Breast epithelium (tissue), 4 donors: Measurements from ENCODE around the gene P2RY11. TPM values are rescaled to one million over a fixed set of nuclear protein-coding genes. Genes with fewer than 3 reads are reported as not detected.

Experiments
- DNase-seq, 2 donors: peaks; one replicate each; pipeline ENCODE4 v3.0.0-alpha.2; 2019; ENCODE audit warnings: low spot score in 2 of 2
- H3K27ac ChIP-seq, 2 donors: fragments of 200-600 bp; sonication (generic) in 1 of 2; one replicate each; pipeline ENCODE4 v1.5.1; 2016 to 2019; ENCODE audit warnings: mild to moderate bottlenecking in 1 of 2
- H3K27me3 ChIP-seq, 2 donors: fragments of 200-600 bp; sonication (generic) in 1 of 2; one replicate each; pipeline versions ENCODE4 v1.5.1 to v1.6.0; 2017 to 2019; ENCODE audit warnings: control low read depth in 1 of 2, mild to moderate bottlenecking in 1 of 2
- H3K36me3 ChIP-seq: fragments of 200-600 bp; one replicate; pipeline ENCODE4 v1.5.1; 2019
- H3K4me1 ChIP-seq, 2 donors: fragments of 200-600 bp; sonication (generic); one replicate each; pipeline ENCODE4 v1.5.1; 2016 to 2019; ENCODE audit warnings: control low read depth in 1 of 2
- H3K4me3 ChIP-seq, 3 donors: fragments of 200-600 bp; sonication (generic); 1 replicate in 2 of 3; 2 replicates in 1 of 3; pipeline ENCODE4 v1.5.1; 2016 to 2019; ENCODE audit warnings: mild to moderate bottlenecking in 3 of 3, moderate library complexity in 2 of 3
- H3K9me3 ChIP-seq, 2 donors: fragments of 200-600 bp; sonication (generic) in 1 of 2; one replicate each; pipeline ENCODE4 v1.5.1; 2016 to 2019; ENCODE audit warnings: control low read depth in 1 of 2
- POLR2A ChIP-seq: fragments of 450-650 bp; IDR thresholded peaks from one replicate; pipeline ENCODE4 v1.6.1; 2016; ENCODE audit warnings: antibody characterized with exemption, mild to moderate bottlenecking, moderate library complexity
- POLR2AphosphoS5 ChIP-seq, 3 donors: sonication (generic); formaldehyde crosslinking; IDR thresholded peaks; one replicate each; pipeline ENCODE4 v1.6.1; 2017; ENCODE audit warnings: antibody characterized with exemption in 3 of 3
- intact Hi-C: fragments of 100-400 bp; cut with DNase I; formaldehyde crosslinking; loops from one replicate; pipeline ENCODE4 v1.15.1; 2023; ENCODE audit warnings: low total_unique reads
- total RNA-seq, 3 donors: library from RNA; depleted of rRNA; stranded (reverse); fragments of >200 nt; gene quantifications; one replicate each; pipeline ENCODE4 v1.1.0, GENCODE V29; 2016
- TF ChIP-seq, protein P1 (sequence below), 3 donors: fragments of 450-650 bp; IDR thresholded peaks; one replicate each; pipeline ENCODE4 v1.5.1; 2016 to 2017; ENCODE audit warnings: antibody characterized with exemption in 3 of 3, mild to moderate bottlenecking in 3 of 3, moderate library complexity in 3 of 3

The P2RY11 gene
- total RNA-seq, 3 donors from 2014 or later = 4.0 to 7.2 (median 4.3) TPM

DNA sequence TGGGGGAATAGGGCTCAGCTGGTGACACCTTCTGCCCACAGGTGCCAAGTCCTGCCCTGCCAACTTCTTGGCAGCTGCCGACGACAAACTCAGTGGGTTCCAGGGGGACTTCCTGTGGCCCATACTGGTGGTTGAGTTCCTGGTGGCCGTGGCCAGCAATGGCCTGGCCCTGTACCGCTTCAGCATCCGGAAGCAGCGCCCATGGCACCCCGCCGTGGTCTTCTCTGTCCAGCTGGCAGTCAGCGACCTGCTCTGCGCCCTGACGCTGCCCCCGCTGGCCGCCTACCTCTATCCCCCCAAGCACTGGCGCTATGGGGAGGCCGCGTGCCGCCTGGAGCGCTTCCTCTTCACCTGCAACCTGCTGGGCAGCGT, 2.1 kb downstream of the P2RY11 start:
- intact Hi-C loops = loop anchor here (10.0 kb wide), 1 partner anchor 121 kb away; the partner anchor contains the start of gene S1PR2
- H3K4me1 ChIP-seq = peaks cover 0 to 1% of the 10 kb centered on the region in 2 donors
- TF ChIP-seq, protein P1, sequence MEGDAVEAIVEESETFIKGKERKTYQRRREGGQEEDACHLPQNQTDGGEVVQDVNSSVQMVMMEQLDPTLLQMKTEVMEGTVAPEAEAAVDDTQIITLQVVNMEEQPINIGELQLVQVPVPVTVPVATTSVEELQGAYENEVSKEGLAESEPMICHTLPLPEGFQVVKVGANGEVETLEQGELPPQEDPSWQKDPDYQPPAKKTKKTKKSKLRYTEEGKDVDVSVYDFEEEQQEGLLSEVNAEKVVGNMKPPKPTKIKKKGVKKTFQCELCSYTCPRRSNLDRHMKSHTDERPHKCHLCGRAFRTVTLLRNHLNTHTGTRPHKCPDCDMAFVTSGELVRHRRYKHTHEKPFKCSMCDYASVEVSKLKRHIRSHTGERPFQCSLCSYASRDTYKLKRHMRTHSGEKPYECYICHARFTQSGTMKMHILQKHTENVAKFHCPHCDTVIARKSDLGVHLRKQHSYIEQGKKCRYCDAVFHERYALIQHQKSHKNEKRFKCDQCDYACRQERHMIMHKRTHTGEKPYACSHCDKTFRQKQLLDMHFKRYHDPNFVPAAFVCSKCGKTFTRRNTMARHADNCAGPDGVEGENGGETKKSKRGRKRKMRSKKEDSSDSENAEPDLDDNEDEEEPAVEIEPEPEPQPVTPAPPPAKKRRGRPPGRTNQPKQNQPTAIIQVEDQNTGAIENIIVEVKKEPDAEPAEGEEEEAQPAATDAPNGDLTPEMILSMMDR (IDR thresholded peaks at IDR 0.05) = no peak
- TF ChIP-seq POLR2A = no peak
- TF ChIP-seq POLR2AphosphoS5 (IDR thresholded peaks at IDR 0.05) = no peak
- DNase-seq = no peak
- H3K36me3 ChIP-seq = no peaks in the 10 kb centered on the region
- peak overlapping the region in 1 of 2 donors; percentile 32 for H3K27ac ChIP-seq
- no peaks in the 10 kb centered on the region for H3K27me3 ChIP-seq
- no peaks in the 10 kb centered on the region for H3K9me3 ChIP-seq
- H3K4me3 ChIP-seq = no peak overlapping the region

DNA sequence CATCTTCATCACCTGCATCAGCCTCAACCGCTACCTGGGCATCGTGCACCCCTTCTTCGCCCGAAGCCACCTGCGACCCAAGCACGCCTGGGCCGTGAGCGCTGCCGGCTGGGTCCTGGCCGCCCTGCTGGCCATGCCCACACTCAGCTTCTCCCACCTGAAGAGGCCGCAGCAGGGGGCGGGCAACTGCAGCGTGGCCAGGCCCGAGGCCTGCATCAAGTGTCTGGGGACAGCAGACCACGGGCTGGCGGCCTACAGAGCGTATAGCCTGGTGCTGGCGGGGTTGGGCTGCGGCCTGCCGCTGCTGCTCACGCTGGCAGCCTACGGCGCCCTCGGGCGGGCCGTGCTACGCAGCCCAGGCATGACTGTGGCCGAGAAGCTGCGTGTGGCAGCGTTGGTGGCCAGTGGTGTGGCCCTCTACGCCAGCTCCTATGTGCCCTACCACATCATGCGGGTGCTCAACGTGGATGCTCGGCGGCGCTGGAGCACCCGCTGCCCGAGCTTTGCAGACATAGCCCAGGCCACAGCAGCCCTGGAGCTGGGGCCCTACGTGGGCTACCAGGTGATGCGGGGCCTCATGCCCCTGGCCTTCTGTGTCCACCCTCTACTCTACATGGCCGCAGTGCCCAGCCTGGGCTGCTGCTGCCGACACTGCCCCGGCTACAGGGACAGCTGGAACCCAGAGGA, 2.6 kb downstream of the P2RY11 start:
- Histone ChIP-seq H3K4me3 (no peak overlapping the region), H3K9me3 (no peaks in the 10 kb centered on the region), H3K4me1 (peaks cover 4 to 6% of the 10 kb centered on the region in 2 donors), H3K27me3 (no peaks in the 10 kb centered on the region), H3K27ac (no peak overlapping the region), H3K36me3 (no peaks in the 10 kb centered on the region)
- DNase-seq = no peak
- TF ChIP-seq POLR2A = no peak
- intact Hi-C loops = loop anchor here (10.0 kb wide), 1 partner anchor 121 kb away; the partner anchor contains the start of gene S1PR2

DNA sequence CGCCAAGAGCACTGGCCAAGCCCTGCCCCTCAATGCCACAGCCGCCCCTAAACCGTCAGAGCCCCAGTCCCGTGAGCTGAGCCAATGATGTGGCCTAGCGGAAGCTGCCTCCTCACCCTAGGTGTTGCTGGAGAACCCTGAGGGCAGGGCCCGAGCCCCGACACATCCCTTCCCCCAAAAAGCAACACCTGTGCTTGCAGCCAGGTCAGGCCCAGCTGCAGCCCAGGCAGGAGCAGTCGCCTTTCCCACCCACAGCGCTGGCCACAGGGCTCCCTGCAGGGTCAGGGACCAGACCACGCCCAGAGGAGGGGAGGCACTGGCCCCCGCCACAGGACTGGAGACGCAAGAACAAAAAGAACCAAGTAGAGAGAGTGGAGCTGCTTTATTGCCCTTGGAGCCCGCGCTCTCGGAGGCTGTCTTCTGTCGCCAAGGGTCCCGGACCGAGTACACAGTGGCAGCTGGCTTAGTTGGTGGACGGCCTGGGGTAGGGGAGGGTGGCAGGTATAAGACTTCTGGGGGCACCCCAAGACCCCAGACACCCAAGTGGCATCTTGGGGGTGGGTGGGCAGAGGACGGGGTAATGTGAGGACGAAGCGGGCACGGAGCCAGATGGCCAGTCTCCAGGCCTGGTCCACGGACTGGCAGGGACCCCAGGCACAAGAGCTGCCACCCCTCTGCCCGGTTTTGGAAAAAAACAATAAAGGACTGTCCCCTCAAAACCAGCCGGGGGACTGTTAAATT, 3.3 kb downstream of the P2RY11 start:
- Histone ChIP-seq H3K36me3 (no peaks in the 10 kb centered on the region), H3K27me3 (no peaks in the 10 kb centered on the region), H3K4me1 (peaks cover 4 to 8% of the 10 kb centered on the region in 2 donors), H3K27ac (no peak overlapping the region), H3K9me3 (no peaks in the 10 kb centered on the region), H3K4me3 (no peak overlapping the region)
- TF ChIP-seq POLR2A (no peak), POLR2AphosphoS5 (IDR thresholded peaks at IDR 0.05) (no peak)
- TF ChIP-seq, protein P1 (IDR thresholded peaks at IDR 0.05) = no peak
- no peak for DNase-seq
- intact Hi-C loops = loop anchor here (10.0 kb wide), 1 partner anchor 120 kb away; the partner anchor contains the start of gene S1PR2

DNA sequence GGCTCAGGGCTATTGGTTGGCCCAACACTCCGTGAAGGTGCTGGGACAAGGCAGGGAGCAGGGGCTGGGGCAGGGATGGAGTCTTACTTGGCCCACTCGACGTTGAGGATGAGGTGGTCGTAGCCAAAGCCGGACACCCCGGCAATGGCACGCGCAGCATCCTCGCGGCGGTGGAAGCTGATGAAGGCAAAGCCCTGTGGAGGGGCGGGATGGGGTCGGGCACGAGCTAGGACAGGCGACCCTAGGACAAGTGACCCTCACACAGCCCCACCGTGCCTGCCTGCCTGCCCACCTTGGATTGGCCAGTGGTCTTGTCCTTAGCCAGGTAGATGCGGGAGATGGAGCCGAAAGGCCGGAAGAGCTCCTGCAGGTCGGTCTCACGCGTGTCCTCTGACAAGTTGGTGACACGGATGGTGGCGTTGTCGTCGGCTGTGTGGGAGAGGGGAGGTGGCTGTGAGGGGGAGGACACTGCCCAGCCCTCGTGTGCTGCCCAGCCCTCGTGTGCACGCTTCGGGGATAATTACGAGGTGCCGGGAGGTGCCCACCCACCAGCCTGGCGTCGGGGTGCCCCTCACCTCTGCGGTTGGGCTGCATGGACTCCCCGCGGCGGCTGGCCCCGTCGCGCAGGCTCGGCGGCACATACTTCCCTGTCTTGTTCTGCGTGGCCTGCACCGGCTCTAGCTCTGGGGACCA, 4.0 kb downstream of the P2RY11 start:
- intact Hi-C loops = loop anchor here (10.0 kb wide), 1 partner anchor 119 kb away; the partner anchor contains the start of gene S1PR2
- no peaks in the 10 kb centered on the region for H3K36me3 ChIP-seq

More for the DNA sequence above, 4.0 kb downstream of the P2RY11 start:
- Histone ChIP-seq H3K27ac (peak overlapping the region; percentile 35 to 66), H3K27me3 (no peaks in the 10 kb centered on the region), H3K4me1 (peaks cover 4 to 8% of the 10 kb centered on the region in 2 donors), H3K9me3 (no peaks in the 10 kb centered on the region), H3K4me3 (no peak overlapping the region)
- TF ChIP-seq, protein P1 (IDR thresholded peaks at IDR 0.05) = no peak
- TF ChIP-seq POLR2AphosphoS5 (IDR thresholded peaks at IDR 0.05) (no peak), POLR2A (no peak)
- DNase-seq = no peak
